GM18519 (cell line): ENCODE results near the gene TEDC1.

Source experiments
- ATAC-seq: cut with Tn5 transposase; IDR thresholded peaks from one replicate; pipeline ENCODE4 v1.9.1; 2021; ENCODE audit warnings: mild to moderate bottlenecking, moderate library complexity; ENCODE audit not compliant: unreplicated experiment, low FRiP score

The TEDC1 gene

GRCh38 chr14:105517096-105517495 is 26.1 kb downstream of the TEDC1 start:
- ATAC-seq: no peak

- ATAC-seq: no peak
These were observed 29.1 kb downstream of the TEDC1 start for GRCh38 chr14:105519946-105520698.

DNA sequence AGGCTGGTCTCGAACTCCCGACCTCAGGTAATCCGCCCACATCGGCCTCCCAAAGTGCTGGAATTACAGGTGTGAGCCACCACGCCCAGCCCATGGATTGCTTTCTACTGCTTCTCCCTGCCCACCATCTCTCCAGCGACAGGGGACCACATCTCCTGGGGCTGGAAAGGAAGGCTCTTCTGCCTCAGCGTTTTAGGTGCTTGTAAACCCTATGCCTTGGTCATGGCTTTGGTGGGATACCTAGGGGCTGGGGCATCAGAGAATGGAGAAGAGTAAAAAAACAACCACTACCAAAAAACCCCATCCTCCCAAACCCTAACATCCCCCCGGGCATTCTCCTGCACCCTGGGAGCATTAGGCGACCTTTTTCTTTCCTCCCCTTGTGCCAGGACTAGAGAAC is 34.3 kb downstream of the TEDC1 start:
- ATAC-seq: no peak

DNA sequence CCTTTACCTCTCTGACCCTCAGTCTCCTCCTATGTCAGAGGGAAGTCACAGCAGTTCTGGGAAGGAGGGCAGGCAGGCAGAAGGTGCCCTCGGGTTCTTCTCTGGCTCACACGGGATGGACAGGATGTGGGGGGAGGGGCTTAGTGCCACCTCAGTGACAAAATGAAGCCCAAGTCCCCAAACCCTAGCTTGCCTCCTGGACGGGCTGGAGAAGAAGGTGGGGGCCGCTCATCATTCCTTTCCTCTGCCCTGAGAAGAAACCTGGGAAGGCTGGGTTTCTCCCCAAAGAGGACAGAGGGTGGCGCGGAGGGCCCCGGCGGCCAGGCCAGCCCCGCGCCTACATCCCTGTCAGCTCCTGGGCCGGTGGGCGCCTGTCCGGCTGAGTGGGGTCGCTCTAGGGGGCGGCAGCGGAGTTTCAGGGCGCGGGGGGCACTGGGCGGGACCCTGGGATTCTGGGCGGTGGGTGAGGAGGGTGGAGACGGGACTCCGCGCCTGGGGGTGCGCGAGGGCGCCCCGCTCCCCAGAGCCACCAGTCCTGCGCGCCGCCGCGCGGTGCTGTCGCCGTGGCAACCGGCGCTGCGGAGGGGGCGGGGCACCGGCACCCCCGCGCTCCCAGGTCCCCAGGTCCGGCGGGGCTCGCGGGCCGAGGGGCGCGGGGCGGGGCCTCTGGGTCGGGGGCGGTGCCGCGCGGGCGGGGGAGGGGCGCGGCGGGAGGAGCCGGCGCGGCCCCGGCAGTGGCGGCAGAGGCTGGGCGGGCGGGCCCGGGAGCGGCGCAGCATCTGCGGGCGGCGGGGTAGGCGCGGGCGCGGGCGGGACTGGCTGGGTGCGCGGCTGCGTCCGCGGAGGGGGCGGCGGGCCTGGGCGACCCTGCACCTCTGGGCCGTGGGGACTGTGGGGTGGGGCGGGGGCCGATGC is 35.1 kb downstream of the TEDC1 start, which contains the start of gene TMEM121:
TSS of gene TMEM121 (plus strand) at position 723 of the 915 bp plus-strand sequence. CDS start 2,252 bp downstream, outside the sequence.
- no peak for ATAC-seq

GRCh38 chr14:105526776-105527380 is 35.8 kb downstream of the TEDC1 start:
- ATAC-seq: no peak

DNA sequence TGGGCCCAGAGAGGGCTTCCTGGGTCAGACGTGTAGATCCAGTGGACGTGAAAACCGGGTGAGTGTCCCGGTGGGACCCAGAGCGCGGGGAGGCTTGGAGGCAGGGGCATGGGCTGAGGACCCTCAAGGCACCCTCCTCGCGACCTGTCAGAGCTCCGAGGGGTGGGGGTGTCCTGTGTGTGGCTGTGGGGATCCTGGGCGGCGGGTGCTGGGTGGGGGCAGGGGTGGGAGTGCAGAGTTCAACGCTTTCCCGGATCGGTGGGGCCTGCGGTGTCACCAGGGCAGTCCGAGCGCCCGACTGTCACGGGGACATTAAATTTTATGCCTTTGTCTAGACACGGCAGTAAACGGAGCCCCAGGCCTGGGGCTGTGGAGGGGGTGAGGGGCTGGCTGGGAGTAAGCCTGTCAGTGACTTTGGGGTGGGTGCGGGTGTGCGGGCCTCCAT is 36.4 kb downstream of the TEDC1 start:
- no peak for ATAC-seq

DNA sequence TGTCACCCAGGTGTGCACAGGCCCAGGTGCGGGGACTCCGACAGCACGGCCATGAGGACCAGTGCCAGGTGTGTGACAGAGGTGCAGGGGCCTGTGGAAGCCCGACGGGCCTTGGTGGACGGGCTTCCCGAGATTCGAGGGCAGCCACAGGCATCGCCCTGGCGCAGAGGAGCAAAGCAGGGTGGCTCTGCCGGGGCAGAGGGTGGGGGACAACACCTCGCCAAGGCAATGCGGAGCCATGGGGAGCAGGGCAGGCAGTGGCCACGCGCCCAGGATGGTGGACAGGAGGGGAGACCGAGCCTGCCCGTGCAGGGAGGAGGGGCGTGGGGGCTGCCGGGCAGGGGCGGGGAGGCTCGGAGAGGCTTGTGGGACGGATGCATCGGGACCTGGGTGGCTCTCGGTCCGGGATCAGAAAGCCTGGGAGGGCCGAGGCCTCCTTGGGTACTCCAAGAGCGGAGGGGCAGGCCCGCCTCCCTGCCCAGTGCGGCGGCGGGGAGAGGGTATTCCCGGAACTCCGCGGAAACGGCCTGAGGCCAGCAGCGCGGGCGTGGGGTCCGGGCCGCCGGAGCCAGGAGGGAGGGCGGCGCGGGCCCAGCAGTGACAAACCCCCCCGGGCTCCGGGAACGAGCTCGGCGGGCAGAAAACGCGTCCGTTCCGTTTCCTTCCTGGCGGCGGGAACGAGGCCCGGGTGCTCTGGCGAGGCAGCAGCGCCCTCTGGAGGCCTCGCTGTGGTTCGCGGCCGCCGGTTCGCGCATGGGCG is 37.0 kb downstream of the TEDC1 start:
- ATAC-seq: no peak

- no peak for ATAC-seq
These were observed 37.7 kb downstream of the TEDC1 start for GRCh38 chr14:105528586-105529318.

DNA sequence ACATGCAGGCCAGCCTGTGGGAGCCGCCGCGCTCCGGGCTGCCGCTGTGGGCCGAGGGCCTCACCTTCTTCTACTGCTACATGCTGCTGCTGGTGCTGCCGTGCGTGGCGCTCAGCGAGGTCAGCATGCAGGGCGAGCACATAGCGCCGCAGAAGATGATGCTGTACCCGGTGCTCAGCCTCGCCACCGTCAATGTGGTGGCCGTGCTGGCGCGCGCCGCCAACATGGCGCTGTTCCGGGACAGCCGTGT is 38.2 kb downstream of the TEDC1 start:
- no peak for ATAC-seq

GRCh38 chr14:105529569-105530284 is 38.7 kb downstream of the TEDC1 start:
- ATAC-seq: no peak

- no peak for ATAC-seq
These were observed 39.4 kb downstream of the TEDC1 start for GRCh38 chr14:105530285-105531087.

GRCh38 chr14:105531088-105531893 is 40.2 kb downstream of the TEDC1 start:
- no peak for ATAC-seq

- no peak for ATAC-seq
These were observed 41.0 kb downstream of the TEDC1 start for GRCh38 chr14:105531894-105532623.

GRCh38 chr14:105532735-105533141 is 41.7 kb downstream of the TEDC1 start:
- ATAC-seq: no peak

DNA sequence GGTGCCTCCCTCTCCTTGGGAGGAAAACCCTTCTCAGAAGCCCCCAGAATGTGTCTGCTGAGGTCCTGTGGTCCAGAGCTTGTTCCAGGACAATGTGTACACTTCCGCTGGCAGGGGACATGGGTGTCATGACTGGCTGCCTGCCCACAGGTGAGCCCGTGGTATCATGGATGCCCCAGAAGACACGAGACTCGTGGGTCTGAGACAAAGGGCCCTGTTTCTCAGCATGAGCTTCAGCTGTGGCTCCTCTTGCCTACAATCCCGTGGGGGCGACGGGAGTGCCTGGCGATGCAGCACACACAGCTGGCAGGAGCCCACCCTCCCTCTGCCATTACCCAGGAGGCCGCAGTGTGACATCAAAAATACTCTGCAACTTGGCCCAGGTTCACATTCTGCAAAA is 42.3 kb downstream of the TEDC1 start:
- no peak for ATAC-seq

DNA sequence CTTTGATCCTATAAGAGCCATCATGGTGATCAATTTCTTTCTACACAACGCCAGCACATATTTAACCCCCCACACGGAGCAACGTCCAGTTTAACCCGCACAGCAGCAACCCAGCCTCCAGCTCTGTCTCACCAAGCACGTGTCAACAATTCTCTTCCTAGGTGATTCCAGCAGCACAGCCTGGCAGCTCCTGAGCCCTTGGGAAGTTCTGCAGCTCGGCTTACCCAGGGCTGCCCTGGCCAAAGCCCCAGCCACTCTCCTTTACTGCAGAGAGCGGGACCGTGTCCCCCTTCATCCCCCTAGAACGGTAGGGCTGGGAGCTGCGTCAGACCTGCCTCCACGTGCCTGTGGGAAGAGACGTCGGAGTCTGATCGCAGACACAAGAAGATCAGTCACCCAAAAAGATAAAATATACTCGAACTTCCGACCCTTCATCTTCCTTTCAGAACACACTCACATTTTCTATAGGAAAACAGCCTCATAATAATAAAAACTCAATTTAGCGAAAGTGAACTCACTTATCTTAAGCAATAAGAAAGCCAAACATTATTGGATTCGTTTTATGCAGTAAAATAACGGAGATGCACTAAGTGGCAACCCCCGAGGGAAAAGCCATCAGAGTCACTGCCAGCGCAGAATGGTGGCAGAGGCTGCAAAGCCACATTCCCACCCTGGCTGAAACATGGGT is 42.9 kb downstream of the TEDC1 start:
- no peak for ATAC-seq
